Right hindlimb (tissue), 1 donor: ENCODE data around the gene CRYBG1.
"Not testable (repeated sequence)": the region's sequence is repeated elsewhere in the genome, so short reads cannot be mapped to it uniquely, and the experiment has no call there.

ENCODE experiments used
- DNase-seq: peaks from one replicate; pipeline ENCODE4 v3.0.0-alpha.2; 2018

Gene CRYBG1

DNA sequence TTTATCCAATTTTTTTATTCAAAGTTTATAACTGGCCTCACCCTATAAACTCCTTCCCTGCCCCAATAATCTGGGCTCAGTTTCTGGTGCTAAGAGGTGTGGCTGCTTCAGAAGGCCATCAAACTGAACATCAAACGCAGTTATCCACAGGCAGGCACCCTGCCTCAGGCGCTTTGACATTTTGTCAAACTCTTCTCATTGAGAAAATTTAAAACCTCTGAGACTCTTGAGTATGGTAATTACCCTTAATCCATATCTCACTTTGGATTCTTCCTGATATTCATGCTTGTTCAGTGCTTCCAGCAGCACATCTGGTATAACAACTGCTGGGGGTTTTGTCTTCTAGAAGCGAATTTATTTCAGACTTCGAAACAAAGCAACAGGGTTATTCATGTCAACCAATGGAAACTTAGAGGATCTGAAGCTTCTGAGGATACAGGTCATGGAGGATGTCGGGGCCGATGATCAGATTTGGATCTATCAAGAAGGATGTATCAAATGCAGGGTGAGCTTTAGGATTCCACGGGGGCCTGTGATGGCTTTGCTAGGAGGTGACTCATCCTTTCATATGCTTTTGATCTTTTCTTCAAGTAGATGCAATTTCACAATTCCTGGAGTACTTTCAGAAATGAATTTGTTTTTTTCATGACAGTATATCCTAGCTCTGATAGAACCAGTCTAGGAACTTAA, 200.6 kb downstream of the CRYBG1 start:
- DNase-seq: no peak

DNA sequence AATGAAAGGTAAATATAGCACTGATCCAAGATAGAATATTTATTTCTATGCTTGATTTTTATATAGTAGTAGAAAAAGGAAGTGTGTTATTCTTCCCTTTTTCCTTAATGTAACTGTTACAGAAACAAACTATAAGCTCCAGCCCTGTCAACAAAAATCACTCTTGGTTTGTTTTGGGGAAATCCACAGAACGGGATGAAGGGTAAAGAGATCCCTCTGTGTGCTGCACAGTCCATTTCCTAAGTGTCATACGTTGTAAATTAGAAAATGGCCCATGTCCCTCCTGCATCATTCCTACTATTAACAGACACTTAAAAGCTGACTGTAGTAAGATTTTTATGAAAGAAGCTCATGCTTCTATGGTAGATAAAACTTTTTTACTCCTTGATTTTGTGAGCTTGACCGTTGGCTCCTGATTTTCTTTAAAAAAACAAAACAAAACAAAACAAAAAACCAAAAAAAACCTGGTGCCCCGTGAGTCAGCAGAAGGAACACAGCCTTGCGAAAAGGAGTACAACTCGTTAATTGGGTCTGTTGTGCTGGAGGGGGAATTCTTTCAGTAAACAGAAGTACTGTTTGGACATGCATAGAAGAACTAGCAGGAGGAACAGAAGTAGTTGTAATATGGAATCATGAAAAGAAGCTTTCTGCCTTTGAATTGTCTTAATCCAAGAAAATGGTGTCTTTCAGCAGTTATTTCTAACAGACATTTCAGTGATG, 201.3 kb downstream of the CRYBG1 start:
- DNase-seq: no peak

DNA sequence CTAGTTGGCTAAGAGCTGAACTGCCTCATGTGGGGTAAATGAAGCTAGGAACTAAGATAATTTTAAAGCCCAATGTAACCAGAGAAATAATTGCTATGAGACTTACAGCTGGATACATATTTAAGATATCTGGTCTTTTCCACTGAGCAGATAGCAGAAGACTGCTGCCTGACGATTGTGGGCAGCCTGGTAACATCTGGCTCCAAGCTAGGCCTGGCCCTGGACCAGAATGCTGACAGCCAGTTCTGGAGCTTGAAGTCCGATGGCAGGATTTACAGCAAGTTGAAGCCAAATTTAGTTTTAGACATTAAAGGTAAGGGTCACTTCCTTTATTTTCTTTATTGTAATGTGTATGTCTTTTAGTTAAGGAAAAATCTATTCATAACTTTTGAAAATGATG, 203.1 kb downstream of the CRYBG1 start:
- no peak for DNase-seq

DNA sequence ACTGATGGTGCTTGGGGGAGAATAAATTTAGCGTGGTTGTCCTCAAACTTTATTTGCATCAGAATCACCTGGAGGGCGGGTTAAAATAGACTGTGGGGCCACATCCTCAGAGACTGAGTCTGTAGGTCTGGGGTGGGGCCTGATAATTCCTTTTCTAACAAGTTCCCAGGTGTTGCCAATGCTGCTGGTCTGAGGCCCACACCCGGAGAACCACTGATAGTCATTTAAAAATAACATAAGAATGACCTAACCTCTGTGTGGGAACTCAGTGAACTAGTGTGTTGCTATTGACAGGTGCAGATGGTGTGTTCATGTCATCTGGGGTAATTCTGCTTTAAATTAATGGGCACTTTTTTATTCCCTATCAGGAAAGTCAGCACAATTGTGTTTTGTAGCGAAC, 204.0 kb downstream of the CRYBG1 start:
- no peak for DNase-seq

DNA sequence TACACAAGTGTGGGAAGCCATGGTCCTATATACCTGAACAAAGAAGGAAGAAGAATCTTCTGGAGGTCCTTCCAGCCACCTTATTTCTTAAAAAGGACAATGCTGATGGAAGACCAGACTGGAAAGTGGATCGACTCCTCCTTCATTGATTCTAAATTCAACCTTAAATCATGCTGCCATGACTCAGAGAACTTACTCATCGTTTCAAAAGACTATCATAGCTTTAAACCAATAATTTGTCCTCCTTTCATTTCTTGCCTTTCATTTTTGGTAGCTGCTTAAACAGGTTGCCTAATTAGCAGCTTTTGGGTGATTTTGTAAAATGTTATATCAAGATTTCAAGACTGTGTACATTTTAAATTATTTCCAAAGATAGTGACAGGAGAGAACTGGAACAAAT, 208.0 kb downstream of the CRYBG1 start:
- DNase-seq: no peak

DNA sequence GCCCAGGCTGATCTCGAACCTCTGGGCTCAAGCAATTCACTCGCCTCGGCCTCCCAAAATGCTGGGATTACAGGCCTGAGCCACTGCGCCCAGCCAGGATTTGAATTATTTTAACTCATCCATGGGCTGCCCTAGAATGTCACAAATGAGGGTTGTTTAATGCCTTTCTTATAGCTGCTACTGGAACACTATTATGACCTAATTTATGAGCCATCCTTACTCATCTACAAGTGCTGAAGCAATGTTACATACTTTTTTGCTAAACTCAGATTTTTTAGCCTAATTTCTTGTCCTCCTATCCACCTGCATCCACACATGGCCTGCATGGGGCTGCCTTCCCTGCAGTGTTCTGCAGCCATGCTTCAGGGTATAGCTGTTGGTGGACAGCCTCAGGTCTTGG, 208.9 kb downstream of the CRYBG1 start:
- DNase-seq: no peak

DNA sequence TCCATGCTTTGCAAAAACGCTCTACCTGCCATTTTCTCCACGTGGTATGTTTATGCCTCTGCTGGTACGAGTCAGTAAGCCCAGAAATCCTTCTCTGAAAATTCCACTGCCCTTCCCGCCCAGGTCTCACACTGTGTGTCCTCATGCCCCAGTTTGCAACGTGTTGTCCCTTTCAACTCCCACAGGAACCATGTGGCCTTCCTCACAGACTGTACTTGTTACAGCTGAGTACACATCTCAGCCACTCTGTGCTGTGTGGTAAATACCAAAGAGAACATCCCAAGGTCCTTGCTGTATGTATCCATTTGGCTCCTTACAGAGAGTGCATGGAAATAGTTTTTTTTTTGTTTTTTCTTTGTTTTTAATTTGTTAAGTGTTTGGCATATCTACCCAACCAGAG, 211.9 kb downstream of the CRYBG1 start:
- no peak for DNase-seq

DNA sequence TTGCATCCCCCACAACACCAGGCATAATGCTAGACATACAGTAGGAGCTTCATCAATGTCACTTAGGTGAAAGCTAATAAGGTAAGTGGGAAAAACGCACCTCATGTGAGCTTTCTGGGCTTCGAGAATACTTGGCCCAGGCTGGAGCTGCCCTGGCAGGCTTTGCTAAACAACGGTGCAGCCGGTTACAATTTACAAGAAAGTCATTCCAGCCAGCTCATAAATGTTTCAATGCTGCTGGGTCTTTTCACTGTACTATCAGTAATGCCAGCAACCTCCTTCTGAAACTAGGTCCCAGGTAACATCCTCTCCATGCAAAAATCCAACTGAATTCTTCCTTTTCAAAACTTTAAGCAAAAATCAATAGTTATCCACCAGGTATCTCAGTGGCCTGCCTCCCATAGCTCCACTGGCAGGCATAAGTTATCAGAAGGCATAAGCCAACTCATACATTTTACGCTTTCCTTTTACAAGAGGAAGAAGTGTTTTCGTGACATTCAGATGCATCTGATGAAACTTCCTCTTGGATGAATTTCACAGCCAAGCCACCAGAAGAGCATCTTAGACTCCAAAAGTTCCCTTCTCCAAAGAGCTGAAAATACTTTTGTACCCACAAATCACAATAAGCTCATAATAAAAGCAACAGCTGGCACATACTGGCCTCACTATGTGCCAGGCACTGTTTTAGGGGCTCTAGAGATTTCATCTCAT, 212.5 kb downstream of the CRYBG1 start:
- DNase-seq: no peak

DNA sequence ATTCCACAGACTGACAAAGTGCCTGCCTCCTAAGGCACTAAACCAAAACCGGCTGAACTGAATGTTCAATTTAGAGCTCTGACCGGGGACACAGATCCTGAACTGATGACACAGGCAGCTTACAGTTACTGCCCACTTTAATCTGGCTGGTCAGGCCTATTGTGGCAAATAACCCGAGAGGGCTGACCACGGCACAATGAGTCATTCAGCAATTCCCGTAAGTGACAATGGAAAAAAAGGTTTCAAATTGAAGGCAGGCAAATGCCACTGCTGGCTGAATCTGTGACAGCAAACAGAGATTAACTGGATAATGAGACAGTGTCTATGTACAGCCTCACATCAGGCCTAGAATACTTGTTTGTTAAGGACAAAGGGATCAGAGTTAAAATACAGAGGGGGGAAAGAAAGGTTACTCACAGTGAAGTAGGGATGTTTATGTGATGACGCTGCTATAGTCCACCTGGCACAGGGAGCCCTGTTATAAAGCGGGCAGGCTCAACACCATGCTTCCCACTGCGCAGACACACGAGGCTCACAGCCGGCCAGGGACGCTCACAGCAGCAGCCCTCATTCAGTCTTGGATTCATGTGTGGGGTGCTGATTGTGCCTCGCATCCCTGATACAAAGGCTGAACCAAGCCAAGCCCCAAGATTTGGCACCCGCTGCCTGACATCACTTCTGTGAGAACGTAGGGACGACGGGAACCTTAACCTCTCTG, 214.4 kb downstream of the CRYBG1 start:
- no peak for DNase-seq

DNA sequence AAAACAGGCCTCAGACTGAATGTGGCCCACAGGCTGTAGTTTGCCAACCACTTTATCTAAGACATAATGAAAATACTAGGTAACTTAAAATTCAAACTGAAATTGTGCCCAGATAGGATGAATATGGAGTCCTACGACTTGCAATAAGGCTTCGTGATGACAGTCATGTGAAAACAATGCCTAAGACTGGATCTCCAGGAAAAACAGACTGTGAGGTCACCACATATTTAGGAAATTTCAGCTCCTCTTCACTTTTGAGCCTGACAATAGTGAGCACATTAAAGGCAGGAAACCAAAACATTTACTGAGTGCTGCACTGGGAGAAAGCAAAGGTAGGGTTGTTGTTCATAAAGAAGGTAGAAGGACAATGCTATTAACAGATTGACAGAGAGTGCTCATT, 218.8 kb downstream of the CRYBG1 start:
- DNase-seq: no peak

DNA sequence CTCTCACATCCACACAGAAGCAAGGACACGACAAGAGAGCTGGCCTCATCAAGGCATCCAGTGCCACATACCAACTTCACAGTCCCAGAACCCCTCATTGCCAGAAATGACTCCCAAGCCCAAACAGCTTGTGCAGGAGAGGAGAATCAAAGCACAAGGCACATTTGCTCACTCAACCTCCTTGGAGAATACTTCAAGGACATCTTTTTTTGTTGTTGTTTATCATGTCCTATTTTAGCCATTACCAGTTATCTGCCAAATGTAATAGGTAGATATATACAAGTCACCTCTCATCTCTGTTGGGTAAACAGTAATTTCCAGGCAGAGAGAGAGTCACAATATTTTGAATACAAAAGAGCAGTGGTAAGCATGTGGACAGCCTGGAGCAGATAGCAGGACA, 221.0 kb downstream of the CRYBG1 start:
- no peak for DNase-seq

DNA sequence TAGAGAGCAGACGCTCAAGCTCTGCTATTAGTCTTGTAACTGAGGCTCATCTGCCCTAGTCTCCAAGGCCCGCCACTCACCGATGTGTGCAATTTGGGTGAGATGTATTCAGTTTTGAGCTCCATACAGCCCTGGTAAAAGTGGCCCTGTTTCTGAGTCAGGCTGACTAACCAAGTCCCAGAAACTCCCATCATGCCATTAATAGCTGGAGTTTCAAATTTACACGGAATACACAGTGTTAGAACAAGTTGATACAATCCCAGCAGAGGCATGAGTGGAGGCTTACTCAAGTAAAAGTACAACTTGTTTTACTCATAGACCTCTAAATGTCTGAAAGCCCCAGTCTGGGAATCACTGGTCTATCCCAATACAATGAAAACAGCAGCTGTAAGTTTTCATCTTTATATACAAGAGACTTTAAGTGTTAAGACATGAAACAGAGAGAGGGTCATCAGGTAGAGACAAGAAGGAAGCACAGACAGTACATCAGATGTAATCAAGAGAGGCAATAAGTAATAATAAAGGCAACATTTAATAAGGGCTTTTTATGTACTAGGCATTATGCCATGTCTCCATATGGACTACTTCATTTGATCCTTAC, 226.4 kb downstream of the CRYBG1 start:
- DNase-seq: no peak

DNA sequence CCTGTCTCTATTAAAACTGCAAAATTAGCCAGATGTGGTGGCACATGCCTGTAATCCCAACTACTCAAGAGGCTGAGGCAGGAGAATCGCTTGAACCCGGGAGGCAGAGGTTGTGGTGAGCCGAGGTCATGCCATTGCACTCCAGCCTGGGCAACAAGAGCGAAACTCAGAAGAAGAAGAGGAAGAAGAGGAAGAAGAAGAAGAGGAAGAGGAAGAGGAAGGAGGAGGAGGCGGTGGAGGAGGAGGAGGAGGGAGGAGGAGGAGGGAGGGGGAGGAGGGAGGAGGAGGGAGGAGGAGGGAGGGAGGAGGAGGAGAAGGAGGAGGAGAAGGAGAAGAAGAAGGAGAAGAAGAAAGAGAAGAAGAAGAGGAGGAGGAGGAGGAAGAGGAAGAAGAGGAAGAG, 228.4 kb downstream of the CRYBG1 start:
- not testable (repeated sequence) for DNase-seq

DNA sequence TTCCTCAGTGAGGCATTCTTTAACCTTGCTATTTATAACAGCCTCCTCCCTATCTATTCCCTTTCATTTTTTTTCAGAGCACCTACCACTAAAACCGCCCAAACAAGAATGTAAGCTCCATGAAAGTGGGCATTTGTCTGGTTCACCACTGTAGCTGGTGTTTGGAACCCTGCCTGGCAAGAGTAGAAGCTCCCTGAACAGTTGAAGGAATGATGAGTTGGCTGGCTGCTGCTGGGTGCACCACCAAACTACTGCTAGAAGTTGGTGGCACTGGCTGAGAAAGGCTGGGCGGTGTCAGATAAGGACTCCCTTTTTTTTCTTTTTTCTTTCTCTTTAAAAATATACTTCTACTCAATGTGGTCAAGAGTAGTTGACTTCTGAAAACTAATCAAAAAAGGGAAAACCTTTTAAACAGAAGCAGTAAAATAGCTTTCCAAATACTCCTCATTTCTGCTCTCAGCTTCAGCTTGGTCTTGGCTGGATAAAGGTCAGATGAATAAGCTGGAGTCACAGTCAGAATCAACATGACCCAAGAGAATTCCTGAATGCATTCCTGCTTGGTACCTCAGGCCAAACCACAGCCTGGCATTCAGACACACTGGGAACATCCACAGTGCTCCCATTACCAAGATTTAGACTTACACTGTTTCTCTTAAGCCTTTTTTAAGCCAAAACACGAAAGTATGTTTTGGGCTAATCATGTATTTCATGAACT, 230.8 kb downstream of the CRYBG1 start:
- DNase-seq: no peak

DNA sequence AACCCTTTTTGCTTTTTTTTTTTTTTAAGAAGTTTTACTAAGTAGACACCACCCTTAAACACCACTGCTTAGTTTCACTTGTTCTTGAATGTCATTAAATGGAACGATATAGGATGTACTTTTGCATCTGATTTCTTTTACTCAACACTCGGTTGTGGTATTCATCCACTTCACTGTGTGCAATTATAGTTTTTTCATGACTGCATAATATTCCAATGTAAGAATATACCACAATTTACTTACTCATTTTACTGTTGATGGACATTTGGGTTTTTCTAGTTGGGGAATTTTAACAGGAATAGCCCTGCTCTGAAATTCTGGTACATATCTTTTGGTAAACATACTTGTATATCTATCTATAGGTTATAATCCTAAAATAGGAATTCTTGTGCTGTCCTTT, 238.9 kb downstream of the CRYBG1 start:
- no peak for DNase-seq

DNA sequence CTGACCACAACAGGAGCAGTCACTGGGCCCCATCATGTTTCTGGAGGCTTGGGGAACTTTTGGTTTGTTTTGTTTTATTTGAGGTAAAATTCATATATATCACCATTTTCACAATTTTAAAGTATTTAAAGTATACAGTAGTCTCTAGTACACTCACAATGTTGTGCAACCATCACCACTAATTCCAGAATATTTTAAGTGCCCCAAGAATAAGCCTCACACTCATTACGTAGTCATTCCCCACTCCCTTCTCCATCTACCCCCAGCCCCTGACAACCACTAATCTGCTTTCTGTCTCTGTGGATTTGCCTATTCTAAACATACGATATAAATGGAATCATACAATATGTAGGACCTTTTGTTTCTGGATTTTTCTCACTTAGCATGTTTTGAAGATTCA, 239.8 kb downstream of the CRYBG1 start:
- no peak for DNase-seq

DNA sequence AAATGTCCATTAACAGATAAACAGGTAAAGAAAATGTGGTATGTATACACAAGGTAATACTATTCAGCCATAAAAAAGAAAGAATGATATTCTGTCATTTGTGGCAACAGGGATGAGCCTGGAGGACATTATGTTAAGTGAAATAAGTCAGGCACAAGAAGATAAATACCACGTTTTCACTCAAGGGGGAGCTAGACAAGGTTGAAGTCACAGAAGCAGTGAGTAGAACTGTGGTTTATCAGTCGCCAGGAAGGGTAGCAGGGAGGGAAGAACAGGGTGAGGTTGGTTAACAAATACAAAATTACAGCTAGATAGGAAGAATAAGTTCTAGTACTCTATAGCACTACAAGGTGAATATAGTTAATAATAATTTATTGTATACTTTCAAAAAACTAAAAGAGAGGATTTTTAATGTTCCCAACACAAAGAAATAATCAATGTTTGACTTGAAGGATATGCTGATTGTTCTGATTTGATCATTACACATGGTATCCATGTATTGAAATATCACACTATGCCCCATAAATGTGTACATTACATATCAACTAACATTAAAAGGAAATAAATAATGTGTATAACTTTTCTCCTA, 247.7 kb downstream of the CRYBG1 start:
- DNase-seq: no peak

DNA sequence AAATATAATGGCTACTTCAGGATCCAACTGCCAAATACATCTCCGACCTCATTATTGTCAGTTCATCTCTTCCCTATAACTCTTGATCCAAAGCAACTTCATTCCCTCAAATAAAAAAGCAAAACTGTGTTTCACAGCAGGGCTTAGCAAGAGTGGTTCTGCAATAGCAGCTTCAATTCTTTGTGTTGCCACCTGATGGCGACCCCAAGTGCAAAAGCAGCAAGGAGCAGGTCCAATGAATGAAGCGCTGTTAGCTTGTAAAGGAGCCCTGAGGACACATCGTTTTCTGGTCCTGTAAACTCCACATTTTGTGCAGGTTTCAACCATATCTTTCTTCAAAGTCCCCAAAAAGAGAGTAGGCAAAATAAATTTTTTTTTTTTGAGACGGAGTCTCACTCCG, 249.2 kb downstream of the CRYBG1 start:
- peak; percentile 41 for DNase-seq

DNA sequence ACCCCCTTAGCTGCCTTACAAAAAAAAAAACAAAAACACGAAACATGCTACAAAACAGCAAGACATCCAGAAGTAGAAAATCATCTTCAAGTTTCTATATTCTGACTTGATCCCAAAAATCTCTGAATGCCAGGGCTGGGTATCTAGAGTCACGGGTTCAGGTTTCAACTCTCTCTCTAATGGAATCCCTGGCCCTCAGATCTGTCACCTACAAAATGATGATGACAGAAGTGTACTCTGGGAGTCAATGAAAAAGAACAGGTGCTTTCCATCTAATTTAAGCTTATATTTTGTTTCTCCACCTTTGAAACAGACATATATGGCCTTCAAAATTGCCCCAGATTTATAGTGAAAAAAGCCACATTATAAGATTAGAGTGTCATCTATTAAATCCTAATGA, 250.5 kb downstream of the CRYBG1 start:
- no peak for DNase-seq

DNA sequence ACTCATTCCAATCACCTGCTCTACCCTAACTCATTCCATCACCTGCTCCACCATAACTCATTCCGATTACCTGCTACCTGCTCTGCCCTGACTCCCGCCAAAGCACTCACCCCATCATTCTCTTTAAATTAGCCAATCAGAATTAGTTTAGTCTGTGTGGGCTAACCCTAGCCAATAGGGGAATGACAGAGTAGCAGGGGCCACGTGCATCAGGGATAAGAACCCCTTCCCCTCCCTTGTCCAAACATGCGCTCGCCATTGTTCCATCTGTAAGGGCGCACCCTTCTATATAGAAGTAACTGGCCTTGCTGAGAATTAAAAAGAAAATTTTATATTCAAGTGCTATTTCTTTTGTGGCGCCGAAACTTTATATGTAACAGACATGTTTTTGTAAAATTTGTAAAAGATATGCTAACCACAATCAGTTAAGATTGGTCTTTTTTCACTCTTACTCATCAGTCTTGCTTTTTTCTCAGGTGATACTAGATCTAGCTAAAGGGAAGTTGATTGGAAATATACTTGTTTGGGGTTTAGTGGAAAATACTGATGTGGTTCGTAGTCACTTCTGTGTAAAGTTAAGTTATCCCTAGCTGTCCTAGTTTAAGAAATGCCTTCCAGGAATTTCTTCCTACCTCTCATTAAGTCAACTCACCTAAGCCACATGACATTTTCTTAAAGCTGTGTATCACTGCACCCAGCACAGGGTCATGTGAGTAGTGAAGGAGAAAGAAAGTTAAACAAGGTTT, 252.3 kb downstream of the CRYBG1 start:
- DNase-seq: no peak

DNA sequence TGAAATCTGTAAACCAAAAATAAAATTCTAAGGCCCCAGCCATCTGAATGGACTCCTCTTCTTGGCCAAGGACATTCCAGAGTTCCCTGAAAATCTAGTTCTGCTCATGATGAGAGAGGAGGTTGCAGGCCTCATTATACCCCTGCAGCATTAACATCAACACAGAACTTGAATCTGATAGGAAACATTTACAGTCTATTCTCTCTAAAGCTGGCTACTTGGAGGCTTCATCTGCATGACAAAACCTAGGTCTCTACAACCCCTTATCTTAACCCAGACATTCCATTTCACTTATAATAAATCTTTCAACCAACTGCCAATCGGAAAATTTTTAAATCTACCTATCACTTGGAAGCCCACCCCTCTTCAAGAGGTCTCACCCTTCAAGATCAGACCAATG, 253.1 kb downstream of the CRYBG1 start:
- DNase-seq: no peak
